Spleen (tissue), 11 donors: Measurements from ENCODE around the gene KRT6B. TPM values are rescaled to one million over a fixed set of nuclear protein-coding genes. Genes with fewer than 3 reads are reported as not detected.
"Not testable (repeated sequence)": the region's sequence is repeated elsewhere in the genome, so short reads cannot be mapped to it uniquely, and the experiment has no call there.

ENCODE experiments used
- DNase-seq: peaks from one replicate; pipeline ENCODE4 v3.0.0-alpha.2; 2020
- H3K27ac ChIP-seq, 8 donors: fragments of 200-600 bp; sonication (generic) in 7 of 8; 1 replicate in 4 of 8; 2 replicates in 4 of 8; pipeline versions ENCODE4 v1.5.0 to v1.8.0; 2016 to 2021; ENCODE audit warnings: inconsistent platforms in 4 of 8, mild to moderate bottlenecking in 4 of 8, moderate library complexity in 1 of 8
- H3K27me3 ChIP-seq, 7 donors: fragments of 200-600 bp; sonication (generic) in 6 of 7; replicated peaks in 1 of 7; 1 replicate in 4 of 7; 2 replicates in 3 of 7; pipeline versions ENCODE4 v1.5.0 to v1.8.0; 2016 to 2021; ENCODE audit warnings: inconsistent platforms in 3 of 7, mild to moderate bottlenecking in 1 of 7
- H3K36me3 ChIP-seq, 6 donors: fragments of 200-600 bp; sonication (generic) in 5 of 6; 1 replicate in 4 of 6; 2 replicates in 2 of 6; pipeline versions ENCODE4 v1.5.0 to v1.8.0; 2016 to 2021; ENCODE audit warnings: inconsistent platforms in 2 of 6
- H3K4me1 ChIP-seq, 6 donors: fragments of 200-600 bp; sonication (generic) in 5 of 6; 1 replicate in 3 of 6; 2 replicates in 3 of 6; pipeline versions ENCODE4 v1.5.0 to v1.8.0; 2016 to 2021; ENCODE audit warnings: inconsistent platforms in 3 of 6
- H3K4me3 ChIP-seq, 8 donors: fragments of 200-600 bp; sonication (generic) in 7 of 8; 1 replicate in 4 of 8; 2 replicates in 4 of 8; pipeline versions ENCODE4 v1.5.0 to v1.8.0; 2016 to 2021; ENCODE audit warnings: inconsistent platforms in 4 of 8, mild to moderate bottlenecking in 4 of 8, moderate library complexity in 2 of 8
- H3K9me3 ChIP-seq, 8 donors: fragments of 200-600 bp; sonication (generic) in 7 of 8; 1 replicate in 4 of 8; 2 replicates in 4 of 8; pipeline versions ENCODE4 v1.5.0 to v1.8.0; 2016 to 2021; ENCODE audit warnings: inconsistent platforms in 4 of 8
- POLR2A ChIP-seq, 3 donors: fragments of 450-650 bp; IDR thresholded peaks; one replicate each; pipeline ENCODE4 v1.5.1; 2017; ENCODE audit warnings: antibody characterized with exemption in 3 of 3, mild to moderate bottlenecking in 1 of 3
- POLR2AphosphoS5 ChIP-seq, 3 donors: sonication (generic); formaldehyde crosslinking; IDR thresholded peaks; one replicate each; pipeline ENCODE4 v1.5.1; 2017; ENCODE audit warnings: antibody characterized with exemption in 3 of 3
- WGBS, 5 donors: extraction: QIAGEN DNeasy Blood & Tissue Kit in 3 of 5; methylation state at CpG; one replicate each; pipeline versions ENCODE4 v1.1.5 to v1.1.7; 2013 to 2018; 5-methylcytosine and 5-hydroxymethylcytosine counted together
- intact Hi-C: fragments of 100-400 bp; cut with DNase I; formaldehyde crosslinking; loops from one replicate; pipeline ENCODE4 v1.15.0; 2023; ENCODE audit warnings: low total_unique reads
- polyA plus RNA-seq, 3 donors: library from polyadenylated mRNA; stranded (reverse); fragments of 200-250 nt; gene quantifications; one replicate each; pipeline ENCODE4 v1.2.1, GENCODE V29; 2013
- total RNA-seq, 7 donors: library from RNA; depleted of rRNA in 3 of 7; stranded (reverse); fragments of >200 nt in 3 of 7; fragmentation: NEBNext Ultra II Directional in 4 of 7; extraction: Animal tissue kit (Norgen Biotek cat#: 25700) in 4 of 7; gene quantifications; one replicate each; pipeline versions ENCODE4 v1.1.0 to v1.2.1, GENCODE V29; 2016 to 2021
- TF ChIP-seq, protein P1 (sequence below), 11 experiments: fragments of 200-600 bp in 7 of 11; fragments of 450-650 bp in 4 of 11; sonication (generic) in 4 of 11; IDR thresholded peaks in 8 of 11; conservative IDR thresholded peaks in 3 of 11; 1 replicate in 7 of 11; 2 replicates in 4 of 11; pipeline versions ENCODE4 v1.4.0 to v1.8.0; 2016 to 2021; ENCODE audit warnings: antibody characterized with exemption in 11 of 11, inconsistent platforms in 4 of 11, mild to moderate bottlenecking in 1 of 11
- donor health status: healthy with polysubstance abuse.
- donor health status: DM: no; HTN: no; CAD: no; lungs with moderate emphysema.
- donor health status: DM: no; HTN: no; CAD: no.
- donor health status: Bipolar disorder and iron deficiency.
- donor health status: healthy.
- donor health status: DM: no; HTN: no; CAD: no.
- donor health status: DM: yes; HTN: yes; CAD: no.

The KRT6B gene
- total and polyA plus RNA-seq, 10 donors = 0.03 to 0.10 (median 0.04) TPM; not detected in 7

DNA sequence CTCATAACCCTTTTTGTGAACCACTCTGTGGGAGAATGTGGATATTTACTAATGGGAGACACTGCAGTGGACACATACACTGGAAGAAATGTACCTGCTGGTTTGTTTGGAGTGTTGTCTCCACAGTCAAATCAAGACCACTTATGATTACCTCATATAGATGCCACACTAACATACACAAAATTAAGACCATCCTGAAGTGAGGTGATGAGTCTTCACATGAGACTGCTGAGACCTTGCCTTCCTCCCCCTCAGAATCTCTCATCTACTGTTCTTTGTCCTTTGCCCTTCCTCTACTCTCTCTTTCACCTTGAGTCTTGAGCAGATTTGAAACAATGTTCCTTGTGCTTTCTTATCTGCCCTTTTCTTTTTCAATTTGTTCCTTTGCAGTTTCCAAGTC is 36.8 kb upstream of the KRT6B start:
- no peak for DNase-seq
- H3K4me1 ChIP-seq = no peaks in the 10 kb centered on the region
- no peak overlapping the region for H3K27ac ChIP-seq
- H3K4me3 ChIP-seq = no peak overlapping the region
- TF ChIP-seq, protein P1, sequence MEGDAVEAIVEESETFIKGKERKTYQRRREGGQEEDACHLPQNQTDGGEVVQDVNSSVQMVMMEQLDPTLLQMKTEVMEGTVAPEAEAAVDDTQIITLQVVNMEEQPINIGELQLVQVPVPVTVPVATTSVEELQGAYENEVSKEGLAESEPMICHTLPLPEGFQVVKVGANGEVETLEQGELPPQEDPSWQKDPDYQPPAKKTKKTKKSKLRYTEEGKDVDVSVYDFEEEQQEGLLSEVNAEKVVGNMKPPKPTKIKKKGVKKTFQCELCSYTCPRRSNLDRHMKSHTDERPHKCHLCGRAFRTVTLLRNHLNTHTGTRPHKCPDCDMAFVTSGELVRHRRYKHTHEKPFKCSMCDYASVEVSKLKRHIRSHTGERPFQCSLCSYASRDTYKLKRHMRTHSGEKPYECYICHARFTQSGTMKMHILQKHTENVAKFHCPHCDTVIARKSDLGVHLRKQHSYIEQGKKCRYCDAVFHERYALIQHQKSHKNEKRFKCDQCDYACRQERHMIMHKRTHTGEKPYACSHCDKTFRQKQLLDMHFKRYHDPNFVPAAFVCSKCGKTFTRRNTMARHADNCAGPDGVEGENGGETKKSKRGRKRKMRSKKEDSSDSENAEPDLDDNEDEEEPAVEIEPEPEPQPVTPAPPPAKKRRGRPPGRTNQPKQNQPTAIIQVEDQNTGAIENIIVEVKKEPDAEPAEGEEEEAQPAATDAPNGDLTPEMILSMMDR (IDR thresholded peaks at IDR 0.05 in 8 of 11, conservative IDR thresholded peaks at IDR 0.05 in 3 of 11) = no peak
- TF ChIP-seq POLR2A (IDR thresholded peaks at IDR 0.05) (no peak), POLR2AphosphoS5 (IDR thresholded peaks at IDR 0.05) (no peak)
- peaks cover 0 to 34% (median 0%) of the 10 kb centered on the region in 7 donors for H3K27me3 ChIP-seq
- intact Hi-C loops = no loop called here
- H3K9me3 ChIP-seq = peaks cover 0 to 11% (median 8%) of the 10 kb centered on the region in 8 donors
- no peaks in the 10 kb centered on the region for H3K36me3 ChIP-seq

DNA sequence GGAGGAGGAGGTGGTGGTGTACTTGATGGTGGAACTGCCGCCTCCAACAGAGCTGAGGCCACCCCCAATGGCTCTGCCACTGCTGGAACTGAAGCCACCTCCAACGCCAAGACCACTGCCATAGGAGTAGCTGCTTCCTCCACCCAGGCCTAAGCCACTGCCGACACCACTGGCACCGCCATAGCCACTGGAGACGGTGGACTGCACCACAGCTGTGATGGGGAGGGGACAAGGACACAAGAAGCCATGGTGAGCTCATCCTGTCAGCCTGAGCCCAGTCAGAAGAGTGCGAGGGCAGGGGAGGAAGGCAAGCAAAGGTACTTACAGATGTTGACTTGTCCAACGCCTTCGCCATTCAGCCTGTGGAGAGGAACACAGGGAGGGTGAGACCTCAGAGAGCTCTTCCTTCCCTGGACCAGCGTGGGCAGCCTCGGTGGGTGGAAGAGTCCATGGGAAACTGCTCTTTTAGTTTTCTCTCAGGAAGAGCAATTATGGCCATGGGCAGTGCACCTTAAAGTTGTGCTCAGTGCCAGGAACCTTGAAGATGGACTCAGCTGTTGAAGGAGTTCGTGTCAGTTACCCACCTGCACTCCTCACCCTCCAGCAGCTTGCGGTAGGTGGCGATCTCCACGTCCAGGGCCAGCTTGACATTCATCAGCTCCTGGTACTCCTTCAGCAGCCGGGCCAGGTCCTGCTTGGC is 35.9 kb upstream of the KRT6B start:
- WGBS, 5 donors = 77 to 90% (median 85%) methylated on average over 10 to 15 of the region's 15 CpGs
- H3K27ac ChIP-seq, H3K36me3 ChIP-seq, intact Hi-C loops, H3K4me1 ChIP-seq, DNase-seq, H3K4me3 ChIP-seq: not testable (repeated sequence)
- Histone ChIP-seq H3K27me3 (peaks cover 0 to 28% (median 0%) of the 10 kb centered on the region in 7 donors), H3K9me3 (peaks cover 0 to 11% (median 8%) of the 10 kb centered on the region in 8 donors)

DNA sequence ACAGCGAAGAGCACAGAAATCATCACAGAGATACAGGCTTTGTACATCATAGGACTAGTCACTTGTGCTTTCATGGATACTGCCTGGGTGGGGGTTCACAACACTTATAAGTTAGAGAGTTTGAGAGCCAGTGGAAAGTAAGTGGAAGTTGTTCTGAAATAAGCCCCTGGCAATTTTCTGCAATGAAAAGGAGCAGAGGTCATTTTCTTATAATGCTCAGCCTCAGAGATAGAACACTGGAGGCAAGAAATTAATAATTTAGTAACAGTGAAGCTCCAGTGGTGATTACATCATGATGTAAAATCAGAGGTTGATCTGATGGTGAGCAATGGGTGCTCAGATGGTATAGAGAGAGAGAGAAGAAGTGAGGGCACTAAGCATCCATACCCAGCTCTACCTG is 35.3 kb upstream of the KRT6B start:
- peaks cover 0 to 28% (median 0%) of the 10 kb centered on the region in 7 donors for H3K27me3 ChIP-seq
- TF ChIP-seq, protein P1 (IDR thresholded peaks at IDR 0.05 in 8 of 11, conservative IDR thresholded peaks at IDR 0.05 in 3 of 11) = no peak
- no peak for TF ChIP-seq POLR2AphosphoS5 (IDR thresholded peaks at IDR 0.05)
- WGBS, 5 donors = 0 to 92% (median 47%) methylated on average over 1 of the region's 1 CpG
- peaks cover 0 to 11% (median 8%) of the 10 kb centered on the region in 8 donors for H3K9me3 ChIP-seq
- DNase-seq = no peak
- no peak overlapping the region for H3K4me3 ChIP-seq
- H3K4me1 ChIP-seq = no peaks in the 10 kb centered on the region
- intact Hi-C loops = no loop called here
- H3K36me3 ChIP-seq = no peaks in the 10 kb centered on the region
- H3K27ac ChIP-seq = no peak overlapping the region

DNA sequence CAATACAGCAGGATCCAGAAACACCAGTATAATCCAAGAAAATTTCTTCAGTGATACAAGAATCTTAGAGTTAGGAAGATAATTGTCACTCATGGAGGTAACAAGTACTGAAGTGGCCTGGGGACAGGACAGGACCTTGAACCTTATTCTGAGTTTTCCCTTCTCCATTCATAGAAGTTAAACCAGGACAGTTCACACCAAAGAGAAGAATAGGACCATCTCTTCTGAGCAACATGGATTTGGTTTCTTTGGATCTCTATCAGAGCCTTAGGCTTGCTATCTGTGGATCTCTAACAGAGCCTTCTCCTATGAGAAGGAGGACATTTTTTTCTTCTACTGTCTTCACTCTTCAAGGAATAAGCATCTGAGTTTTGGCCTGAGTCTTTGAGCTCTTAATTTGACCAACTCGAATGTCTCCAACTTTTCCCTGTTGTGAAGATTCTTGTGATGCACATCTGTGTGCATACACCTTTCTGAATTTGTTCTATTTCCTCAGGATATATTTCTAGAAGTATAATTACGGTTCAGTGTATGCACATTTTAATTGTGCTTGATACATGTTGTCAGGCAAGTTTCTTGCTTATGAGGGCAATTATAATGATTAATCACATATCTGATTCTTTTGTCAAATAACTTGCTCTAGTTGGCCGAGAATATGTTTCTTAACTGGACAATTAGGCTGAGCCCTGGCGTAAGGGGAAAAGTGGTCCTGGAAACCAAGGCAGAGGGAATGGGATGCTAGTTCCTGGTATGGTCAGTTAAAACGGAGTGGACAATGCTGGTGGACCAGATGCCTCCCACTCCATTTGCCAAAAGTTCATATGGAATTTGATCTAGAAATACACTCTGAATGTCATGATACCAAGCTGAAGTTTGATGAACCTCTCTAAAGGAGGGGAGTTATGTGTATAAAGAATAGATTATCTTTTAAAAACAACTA is 34.5 kb upstream of the KRT6B start:
- peaks cover 0 to 11% (median 8%) of the 10 kb centered on the region in 8 donors for H3K9me3 ChIP-seq
- no peaks in the 10 kb centered on the region for H3K4me1 ChIP-seq
- no peak for DNase-seq
- H3K27me3 ChIP-seq = peaks cover 0 to 25% (median 0%) of the 10 kb centered on the region in 7 donors
- no peak overlapping the region for H3K27ac ChIP-seq
- intact Hi-C loops = no loop called here
- WGBS, 5 donors = 72 to 86% (median 83%) methylated on average over 5 of the region's 5 CpGs
- TF ChIP-seq, protein P1 (IDR thresholded peaks at IDR 0.05 in 8 of 11, conservative IDR thresholded peaks at IDR 0.05 in 3 of 11) = no peak
- TF ChIP-seq POLR2A (IDR thresholded peaks at IDR 0.05) (no peak), POLR2AphosphoS5 (IDR thresholded peaks at IDR 0.05) (no peak)
- H3K36me3 ChIP-seq = no peaks in the 10 kb centered on the region
- H3K4me3 ChIP-seq = no peak overlapping the region
